ENCODE results near the gene PPAN.

PPAN gene

DNA sequence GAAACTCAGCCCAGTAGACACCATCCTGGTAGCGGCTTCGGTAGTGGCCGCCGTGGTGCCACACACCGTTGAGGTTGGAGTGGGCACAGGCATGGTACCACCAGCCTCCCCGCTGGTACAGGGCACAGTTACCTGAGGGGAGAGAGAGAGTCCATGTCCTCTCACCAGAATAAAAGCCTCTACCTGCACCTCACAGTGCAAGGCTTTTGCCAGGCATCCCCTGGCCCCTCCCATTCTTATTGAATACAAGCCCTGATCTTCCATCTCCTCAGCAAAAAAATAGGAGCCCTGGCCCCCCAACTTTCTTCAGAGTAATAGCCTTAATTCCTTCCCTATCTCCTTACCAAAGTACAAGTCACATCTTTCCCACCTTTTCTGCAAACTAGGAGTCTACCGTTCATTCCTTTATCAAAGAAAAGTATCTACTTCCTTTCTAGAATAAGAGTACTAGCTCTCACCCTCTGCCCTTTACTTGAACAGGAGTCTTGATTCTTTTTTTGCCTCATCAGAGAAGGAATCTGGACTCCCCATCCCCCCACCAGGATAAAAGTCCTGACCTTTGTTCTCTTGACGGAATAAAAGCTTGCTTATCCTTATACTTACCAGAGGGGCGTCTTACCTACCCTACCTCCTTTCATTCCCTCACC, 13.4 kb upstream of the PPAN start:
- no peak for DNase-seq

DNA sequence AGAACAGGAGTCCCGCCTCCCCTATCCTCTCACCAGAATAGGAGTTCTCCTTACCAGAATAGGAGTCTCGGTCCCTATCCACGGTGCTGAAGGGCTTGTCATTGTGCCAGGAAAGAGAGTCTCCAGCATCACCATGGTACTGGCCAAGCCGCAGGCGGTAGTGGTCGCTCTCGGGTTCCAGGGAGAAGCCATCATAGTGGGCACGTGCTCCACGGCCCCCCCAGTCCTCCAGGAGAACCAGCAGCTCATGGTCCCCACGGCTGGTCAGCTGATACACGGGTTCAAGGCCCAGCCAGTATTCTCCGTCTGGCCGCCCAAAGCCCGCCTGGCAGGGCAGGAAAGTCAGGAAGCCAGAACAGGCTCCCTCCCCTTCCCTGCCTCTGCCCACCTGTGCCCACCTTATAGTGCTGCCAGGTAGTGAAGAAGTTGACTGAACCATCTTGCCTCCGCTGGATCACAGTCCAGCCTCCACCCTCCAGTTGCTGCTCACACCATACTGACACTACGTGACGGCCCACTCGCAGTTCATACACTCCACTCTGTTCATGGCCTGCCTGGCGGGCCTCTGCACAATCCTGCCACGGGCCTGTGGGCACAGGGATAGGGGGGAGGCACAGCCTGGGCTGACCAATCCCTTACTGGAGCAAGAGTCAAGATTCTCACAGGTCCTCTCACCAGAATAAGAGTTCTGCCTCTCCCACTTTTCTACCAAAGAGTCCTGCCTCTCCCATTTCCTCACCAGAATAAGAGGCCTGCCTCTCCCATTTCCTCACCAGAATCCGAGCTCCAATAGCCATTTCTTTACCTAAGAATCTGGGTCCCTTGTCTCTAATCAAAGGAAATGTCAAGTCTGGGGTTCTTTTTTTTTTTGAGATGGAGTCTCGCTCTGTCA, 12.6 kb upstream of the PPAN start:
- no peak for DNase-seq

DNA sequence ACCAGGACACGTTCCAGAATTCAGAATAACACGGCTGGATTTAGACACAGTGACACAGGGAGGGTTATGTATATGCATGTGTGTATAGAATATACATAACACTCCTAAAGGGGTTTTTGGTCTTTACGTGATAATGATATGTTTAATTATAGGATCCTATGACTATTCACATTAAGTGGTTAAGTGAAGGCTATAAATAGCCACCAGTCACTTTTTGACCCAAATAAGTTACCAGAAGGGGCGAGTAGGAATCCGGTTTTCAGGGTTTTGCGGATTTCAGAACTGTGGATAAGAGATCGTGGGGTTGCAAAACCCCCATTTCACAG, 10.6 kb upstream of the PPAN start:
- no peak for DNase-seq

DNA sequence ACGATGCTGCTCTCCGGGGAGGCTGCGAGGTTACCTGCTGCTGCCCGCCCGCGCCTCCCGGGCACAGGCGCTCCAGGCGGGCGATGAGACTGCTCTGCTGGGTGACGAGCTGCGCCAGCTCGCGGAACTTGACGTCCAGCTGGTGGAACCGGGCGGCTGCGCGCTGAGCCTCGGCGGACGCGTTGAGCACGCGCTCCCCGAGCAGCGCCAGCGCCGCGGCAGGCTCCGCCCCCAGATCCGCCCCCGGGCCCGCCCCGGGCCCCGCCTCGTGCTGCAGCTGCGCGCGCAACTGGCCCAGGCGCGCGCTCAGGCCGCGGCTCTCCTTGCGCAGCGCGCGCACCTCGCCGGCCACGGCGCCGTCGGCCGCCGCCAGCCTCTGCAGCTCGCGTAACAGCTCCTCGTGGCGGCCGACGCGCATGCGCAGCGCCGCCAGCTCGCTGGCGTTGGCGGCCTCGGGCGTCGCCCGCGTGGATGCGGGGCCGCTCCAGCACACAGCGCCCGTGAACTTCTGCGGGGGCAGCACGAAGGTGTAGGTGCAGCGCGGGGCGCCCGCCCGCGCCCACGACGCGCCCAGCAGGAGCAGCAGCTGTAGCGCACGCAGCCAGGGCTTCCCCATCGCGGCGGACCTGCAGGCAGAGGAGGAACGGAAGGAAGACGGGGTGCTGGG, 10.1 kb upstream of the PPAN start:
- DNase-seq, result peak; percentile 95

DNA sequence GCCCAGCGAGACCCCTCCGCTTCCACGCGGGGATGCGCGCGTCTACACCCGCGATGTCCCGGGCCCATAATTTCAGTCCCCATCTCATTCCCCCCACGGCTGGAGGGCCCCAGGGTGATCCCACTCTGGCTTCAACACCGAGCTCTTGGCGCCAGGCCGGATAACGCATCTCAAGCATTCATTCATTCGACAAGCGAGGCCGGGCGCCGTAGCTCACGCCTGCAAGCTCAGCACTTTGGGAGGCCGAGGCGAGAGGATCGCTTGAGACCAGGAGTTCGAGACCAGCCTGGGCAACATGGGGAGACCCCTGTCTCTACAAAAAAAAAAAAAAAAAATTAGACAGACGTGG, 9.6 kb upstream of the PPAN start:
- no peak for DNase-seq

DNA sequence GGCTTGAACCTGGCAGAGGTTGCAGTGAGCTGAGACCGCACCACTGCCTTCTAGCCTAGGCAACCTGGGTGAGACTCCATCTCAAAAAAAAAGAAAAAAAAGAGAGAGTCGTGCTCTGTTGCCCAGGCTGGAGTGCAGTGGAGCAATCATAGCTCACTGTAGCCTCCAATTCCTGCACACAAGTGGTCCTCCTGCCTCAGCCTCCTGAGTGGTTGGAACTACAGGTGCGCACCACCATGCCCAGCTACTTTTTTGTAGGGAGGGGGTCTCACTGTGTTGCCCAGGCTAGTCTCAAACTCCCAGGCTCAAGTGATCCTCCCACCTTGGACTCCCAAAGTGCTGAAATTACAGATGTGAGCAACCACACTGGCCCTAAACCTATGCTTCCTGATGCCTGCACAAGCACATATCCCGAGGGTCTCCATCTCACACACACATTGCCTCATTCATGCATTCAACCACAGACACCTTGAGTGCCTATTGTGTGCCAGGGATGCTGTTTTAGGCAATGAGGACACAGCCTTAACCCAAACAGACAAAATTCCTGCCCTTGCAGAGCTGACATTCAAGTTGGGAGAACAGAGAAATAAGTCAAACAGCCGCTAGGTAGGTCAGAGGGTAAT, 5.9 kb upstream of the PPAN start:
- DNase-seq, result no peak

DNA sequence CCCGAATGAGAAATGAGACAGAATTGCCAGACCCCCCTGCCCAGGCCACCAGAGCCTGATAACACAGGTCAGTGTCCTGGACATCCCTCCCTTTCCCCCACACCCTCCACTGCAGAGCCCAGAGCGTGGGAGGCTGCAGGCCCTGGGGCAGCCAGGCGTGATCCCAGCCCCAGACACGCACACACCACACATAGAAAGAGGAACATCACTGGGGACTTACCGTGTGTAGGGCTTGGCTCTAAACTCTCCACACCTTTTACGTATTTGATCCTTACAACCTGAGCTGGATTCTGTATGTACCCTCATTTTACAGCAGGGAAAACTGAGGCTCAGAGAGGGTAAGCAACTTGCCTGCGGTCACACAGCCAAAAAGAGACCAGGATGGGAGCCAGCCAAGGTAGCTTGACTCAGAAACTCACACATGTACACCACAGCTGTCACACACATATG, 3.4 kb upstream of the PPAN start:
- DNase-seq, result no peak

DNA sequence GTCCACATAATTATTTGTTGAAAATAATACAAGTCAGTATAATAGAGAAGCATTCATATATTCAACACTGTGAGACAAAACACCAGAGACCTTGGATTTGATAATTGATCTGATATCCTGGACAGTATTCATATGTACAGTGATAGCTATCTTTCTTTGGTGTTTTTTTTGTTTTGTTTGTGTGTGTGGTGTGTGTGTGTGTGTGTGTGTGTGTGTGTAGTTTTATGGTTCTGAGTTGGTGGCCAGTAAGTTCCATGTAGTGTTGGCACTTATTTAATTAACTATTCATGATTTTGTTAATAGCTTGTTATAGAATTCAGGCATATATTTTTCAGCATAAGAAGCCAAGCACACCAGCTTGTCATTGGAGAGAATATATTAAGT, 2.0 kb upstream of the PPAN start:
- peak; percentile 49 for DNase-seq

DNA sequence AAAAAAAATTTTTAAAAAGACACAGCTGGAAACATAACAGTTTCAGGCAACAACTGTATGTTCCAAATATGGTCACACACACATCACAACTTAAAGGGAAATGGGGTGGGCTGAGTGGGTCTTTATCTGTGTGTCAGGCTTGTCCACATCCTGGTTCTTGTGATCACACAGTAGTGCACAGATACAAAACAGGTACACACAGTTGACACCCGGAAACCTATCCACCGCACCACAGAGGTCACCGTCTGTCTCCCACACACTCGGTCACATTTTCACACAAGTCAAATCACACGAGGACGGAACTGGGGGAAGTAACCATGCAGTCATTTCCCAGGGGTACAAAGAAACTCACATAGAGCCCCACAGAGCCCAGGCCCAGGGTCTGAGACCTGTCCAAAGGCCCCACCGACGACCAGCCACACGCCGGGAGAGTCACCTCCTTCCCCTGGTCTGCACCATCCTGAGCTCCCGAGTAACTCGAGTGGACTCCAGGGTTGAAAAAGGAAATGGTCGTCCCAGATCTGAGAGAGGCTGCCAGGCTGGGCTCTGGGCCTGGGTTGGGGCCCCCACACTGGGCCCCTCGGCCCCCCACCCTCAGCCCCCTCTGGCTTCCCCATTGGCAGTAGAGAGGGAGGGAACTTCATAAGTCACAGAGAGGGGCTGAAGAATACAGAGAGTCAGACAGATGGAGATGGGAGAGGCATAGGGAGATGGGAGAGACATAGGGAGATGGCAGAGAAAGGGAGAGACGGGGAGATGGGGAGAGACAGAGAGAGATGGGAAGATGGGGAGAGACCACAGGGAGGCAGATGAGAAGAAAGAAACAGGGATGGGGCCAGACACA, 1.3 kb upstream of the PPAN start:
- peak; percentile 95 for DNase-seq

DNA sequence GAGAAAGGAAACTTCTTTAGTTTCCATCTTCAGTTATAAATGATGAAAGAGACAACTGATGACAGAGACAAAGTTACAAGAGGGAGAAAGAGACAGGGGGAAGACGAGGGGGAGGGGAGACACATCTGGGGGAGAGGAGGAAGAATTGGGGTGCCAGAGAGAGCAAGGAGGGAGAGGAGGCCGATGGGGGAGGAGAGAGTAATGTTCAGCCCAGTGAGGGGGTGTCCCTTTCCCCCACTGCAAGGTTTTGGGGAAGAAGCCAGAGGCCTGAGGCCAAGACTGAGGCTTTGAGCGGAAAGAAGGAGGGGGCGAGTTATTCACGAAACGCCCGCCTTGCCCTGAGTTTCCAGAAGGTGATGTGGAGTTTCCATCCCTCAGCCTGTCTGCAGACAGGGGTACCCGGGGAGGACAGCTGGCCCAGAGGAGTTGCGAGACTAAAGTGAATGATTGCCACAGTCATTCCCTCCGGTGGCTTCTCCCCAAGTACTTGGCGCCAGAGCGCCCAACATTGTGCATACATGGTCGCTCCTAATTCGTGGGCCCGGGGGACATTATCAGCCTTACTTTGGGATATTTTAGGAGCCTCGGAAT, 558 bp upstream of the PPAN start:
- DNase-seq, result peak; percentile 68

DNA sequence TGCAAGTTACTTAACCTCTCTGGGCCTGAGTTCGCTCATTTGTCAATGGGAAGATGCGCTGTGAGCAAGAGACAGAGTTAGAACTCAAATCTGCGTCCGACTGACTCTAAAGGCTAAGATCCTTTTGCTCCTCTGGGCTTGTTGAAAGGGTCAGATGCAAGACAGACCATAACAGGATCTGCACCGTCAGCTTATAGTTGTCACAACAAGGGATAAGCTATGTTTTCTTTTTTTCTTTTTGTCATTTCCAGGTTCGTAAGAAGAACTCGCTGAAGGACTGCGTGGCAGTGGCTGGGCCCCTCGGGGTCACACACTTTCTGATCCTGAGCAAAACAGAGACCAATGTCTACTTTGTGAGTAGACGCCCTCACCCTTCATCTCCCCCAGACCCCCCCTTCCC, 1.1 kb downstream of the PPAN start:
- no peak for DNase-seq

DNA sequence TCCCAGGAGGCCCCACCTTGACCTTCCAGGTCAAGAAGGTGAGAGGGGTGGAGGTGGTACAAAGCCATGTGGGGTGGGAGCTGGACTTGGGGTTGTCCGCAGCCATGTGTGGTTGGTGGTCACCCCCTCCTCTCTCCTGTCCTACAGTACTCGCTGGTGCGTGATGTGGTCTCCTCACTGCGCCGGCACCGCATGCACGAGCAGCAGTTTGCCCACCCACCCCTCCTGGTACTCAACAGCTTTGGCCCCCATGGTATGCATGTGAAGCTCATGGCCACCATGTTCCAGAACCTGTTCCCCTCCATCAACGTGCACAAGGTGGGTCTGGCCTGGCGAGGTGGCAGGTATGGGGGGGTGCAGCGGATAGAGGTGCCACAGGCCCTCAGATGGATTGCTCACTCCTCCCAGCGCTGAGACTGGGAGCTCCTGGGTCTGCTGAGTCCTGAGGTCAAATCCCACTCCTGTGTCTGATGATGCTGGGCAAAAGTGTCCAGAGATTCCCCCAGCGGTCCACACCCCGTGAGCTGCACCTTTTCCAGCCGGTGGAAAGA, 1.7 kb downstream of the PPAN start:
- no peak for DNase-seq

DNA sequence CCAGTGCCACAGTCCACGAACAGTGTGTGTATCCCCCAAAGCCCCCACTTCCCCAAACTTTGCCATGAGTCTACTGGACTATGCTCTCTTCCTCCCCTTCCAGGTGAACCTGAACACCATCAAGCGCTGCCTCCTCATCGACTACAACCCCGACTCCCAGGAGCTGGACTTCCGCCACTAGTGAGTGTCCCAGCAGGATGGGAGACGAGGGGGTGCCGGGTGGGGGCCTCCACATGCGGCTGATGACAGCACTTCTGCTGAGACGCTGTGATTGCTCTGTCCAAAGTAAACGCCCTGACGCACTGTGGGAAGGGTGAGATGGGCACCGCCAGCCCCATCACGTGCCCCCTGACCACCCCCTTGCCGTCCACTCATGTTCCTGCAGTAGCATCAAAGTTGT, 3.4 kb downstream of the PPAN start:
- DNase-seq, result no peak

DNA sequence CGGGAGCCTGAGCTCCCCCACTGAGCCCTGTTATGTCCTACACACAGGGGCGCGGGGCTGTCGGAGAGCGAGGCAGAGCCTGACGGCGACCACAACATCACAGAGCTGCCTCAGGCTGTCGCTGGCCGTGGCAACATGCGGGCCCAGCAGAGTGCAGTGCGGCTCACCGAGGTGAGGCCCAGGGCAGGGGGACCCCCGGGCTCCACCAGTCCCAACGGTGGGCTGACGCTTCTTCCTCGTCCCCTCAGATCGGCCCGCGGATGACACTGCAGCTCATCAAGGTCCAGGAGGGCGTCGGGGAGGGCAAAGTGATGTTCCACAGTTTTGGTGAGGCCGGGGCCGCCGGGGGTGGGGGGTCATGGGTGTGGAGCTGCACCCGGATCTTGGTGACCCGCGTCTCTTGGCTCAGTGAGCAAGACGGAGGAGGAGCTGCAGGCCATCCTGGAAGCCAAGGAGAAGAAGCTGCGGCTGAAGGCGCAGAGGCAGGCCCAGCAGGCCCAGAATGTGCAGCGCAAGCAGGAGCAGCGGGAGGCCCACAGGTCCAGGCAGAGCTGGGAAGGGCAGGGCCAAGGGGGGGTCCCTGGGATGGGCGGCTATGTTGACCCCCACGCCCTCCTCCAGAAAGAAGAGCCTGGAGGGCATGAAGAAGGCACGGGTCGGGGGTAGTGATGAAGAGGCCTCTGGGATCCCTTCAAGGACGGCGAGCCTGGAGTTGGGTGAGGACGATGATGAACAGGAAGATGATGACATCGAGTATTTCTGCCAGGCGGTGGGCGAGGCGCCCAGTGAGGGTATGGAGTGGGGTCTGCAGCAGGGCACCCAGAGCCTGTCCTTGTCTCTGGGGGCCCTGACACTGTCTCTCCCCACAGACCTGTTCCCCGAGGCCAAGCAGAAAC, 4.2 kb downstream of the PPAN start:
- DNase-seq, result no peak

DNA sequence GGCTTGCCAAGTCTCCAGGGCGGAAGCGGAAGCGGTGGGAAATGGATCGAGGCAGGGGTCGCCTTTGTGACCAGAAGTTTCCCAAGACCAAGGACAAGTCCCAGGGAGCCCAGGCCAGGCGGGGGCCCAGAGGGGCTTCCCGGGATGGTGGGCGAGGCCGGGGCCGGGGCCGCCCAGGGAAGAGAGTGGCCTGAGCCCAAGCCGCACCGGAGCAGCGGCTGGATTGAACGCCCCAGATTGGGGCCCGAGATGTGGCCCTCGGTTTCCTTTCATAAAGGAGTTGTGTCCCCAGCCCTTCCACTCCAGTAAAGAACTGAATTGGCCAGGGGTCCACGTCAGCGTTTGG, 4.8 kb downstream of the PPAN start:
- no peak for DNase-seq

DNA sequence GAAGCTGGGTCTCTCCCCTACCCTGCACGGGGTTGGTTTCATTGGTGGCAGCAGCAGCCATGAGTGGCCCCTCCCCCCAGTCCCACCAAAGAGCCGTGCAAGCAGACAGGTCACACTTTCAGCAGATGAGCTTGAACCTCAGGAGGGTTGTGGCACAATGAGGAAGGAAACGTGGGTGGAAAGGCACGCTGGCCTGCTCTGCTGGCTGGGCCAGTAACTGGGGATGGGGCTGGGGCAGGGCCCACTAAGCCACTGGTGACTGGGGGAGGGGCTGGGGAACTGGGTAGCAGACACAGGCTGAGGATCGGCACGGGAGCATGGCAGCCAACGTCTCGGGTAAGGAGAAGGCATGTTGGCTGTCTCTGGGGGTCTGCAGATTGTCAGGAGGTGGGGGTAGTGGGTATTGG, 5.2 kb downstream of the PPAN start, which contains the start of gene P2RY11:
Gene P2RY11, plus strand, starts transcription at position 289 of the 407 bp plus-strand sequence. Its CDS starts 29 bp downstream, at position 318.
- peak; percentile 67 for DNase-seq

DNA sequence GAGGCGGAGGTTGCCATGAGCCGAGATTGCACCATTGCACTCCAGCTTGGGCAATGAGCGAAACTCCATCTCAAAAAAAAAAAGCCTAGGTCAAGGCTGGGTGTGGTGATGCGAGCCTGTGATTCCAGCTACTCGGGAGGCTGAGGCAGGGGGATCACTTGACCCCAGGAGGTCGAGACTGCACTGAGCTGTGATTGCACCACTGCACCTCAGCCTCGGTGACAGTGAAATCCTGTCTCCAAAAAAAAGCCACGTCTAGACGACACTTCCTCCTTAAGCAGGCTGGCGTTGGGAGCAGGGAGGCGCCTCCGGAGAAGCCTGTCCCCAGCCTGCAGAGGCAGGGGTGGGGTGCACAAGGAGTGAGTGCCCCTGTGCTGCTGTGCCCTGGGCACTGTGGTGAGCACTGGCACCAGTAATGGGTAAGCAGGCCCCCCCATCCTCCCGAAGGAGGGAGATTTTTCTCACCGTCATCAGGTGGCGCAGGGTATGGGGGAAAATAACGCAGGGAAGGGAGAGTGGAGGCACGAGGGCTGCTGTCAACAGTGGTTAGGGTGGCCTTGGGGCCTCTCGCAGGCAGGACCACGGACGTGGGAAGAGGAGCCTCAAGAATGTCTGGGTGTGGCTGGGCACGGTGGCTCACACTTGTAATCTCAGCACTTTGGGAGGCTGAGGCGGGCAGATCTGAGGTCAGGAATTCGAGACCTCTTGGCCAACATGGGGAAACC, 6.0 kb downstream of the PPAN start:
- peak; percentile 70 for DNase-seq

DNA sequence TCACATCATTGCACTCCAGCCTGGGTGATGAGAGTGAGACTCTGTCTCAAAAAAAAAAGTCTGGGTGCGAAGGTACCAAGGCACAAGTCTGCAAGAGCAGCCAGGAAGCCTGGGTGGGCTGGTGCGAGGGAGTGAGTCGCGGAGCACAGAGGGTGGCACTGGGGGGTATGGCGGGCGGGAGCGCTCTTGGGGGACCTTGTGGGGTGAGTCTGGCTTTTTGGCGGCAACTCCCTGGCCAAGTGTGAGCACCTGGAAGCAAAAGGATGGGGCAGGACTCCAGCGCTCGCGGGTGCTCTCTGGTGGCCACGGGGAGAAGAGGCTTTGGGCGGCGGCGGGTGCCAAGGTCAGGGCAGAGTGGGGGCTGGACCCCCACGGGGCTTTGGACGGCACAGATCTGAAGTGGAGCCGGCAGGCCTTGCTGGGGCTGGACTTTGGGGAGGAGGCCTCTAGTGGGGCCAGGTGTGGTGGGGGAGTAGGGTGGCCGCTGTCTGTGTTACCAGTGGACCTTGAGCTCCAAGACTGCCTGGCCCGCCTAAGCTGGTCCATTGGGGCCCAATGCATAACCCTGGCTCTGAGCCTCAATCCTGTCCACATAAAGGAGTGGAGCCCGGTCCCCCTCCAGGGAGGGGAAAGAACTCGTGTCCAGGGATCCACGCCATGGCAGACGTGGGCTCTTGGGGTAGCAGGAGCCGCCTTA, 6.9 kb downstream of the PPAN start:
- DNase-seq, result peak; percentile 80

DNA sequence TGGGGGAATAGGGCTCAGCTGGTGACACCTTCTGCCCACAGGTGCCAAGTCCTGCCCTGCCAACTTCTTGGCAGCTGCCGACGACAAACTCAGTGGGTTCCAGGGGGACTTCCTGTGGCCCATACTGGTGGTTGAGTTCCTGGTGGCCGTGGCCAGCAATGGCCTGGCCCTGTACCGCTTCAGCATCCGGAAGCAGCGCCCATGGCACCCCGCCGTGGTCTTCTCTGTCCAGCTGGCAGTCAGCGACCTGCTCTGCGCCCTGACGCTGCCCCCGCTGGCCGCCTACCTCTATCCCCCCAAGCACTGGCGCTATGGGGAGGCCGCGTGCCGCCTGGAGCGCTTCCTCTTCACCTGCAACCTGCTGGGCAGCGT, 7.4 kb downstream of the PPAN start:
- peak; percentile 34 for DNase-seq
